Calu3 (cell line): ENCODE results near the gene ZNF266. TPM values are rescaled to one million over a fixed set of nuclear protein-coding genes. Genes with fewer than 3 reads are reported as not detected.

Experiments
- BruUV-seq: library from RNA; stranded (reverse); fragments of 400-500 nt; replicated peaks from 2 replicates; lab custom pipeline; 2021; lab: Mats Ljungman, UMichigan
- CTCF ChIA-PET: fragments of 300-600 bp; sonication (Branson Sonifier 250); formaldehyde crosslinking; loops from one replicate; lab custom pipeline; 2022; ENCODE audit warnings: antibody characterized with exemption; lab: Charles Lee
- DNase-seq: peaks from one replicate; pipeline ENCODE4 v3.0.0; 2022
- H3K27ac Mint-ChIP-seq: one replicate; pipeline ENCODE4 v1.8.0; 2022; ENCODE audit warnings: mixed read lengths; ENCODE audit not compliant: unreplicated experiment
- H3K27me3 Mint-ChIP-seq: one replicate; pipeline ENCODE4 v1.8.0; 2022; ENCODE audit warnings: mixed read lengths; ENCODE audit not compliant: unreplicated experiment
- H3K36me3 Mint-ChIP-seq: one replicate; pipeline ENCODE4 v1.8.0; 2022; ENCODE audit warnings: mild to moderate bottlenecking, moderate library complexity, mixed read lengths; ENCODE audit not compliant: insufficient read depth, unreplicated experiment
- H3K4me1 Mint-ChIP-seq: one replicate; pipeline ENCODE4 v1.8.0; 2022; ENCODE audit warnings: mild to moderate bottlenecking, low read depth, mixed read lengths; ENCODE audit not compliant: unreplicated experiment
- H3K4me3 Mint-ChIP-seq: one replicate; pipeline ENCODE4 v1.8.0; 2022; ENCODE audit warnings: mild to moderate bottlenecking, low read depth, moderate library complexity, mixed read lengths; ENCODE audit not compliant: unreplicated experiment
- H3K9me3 Mint-ChIP-seq: one replicate; pipeline ENCODE4 v1.8.0; 2022; ENCODE audit warnings: low read depth, mixed read lengths; ENCODE audit not compliant: unreplicated experiment
- CTCF ChIP-seq: fragments of 200-600 bp; IDR thresholded peaks from one replicate; pipeline ENCODE4 v1.8.0; 2022; ENCODE audit warnings: antibody characterized with exemption; ENCODE audit not compliant: unreplicated experiment
- intact Hi-C: fragments of 100-400 bp; cut with micrococcal nuclease; formaldehyde crosslinking; loops from one replicate; pipeline ENCODE4 v1.10.0; 2022; ENCODE audit not compliant: unreplicated experiment
- total RNA-seq: library from RNA; stranded (reverse); gene quantifications from 2 replicates; pipeline ENCODE4 v1.2.3, GENCODE V29; 2022

The ZNF266 gene
- total RNA-seq, 1 experiment from 2014 or later: 13.1 TPM

DNA sequence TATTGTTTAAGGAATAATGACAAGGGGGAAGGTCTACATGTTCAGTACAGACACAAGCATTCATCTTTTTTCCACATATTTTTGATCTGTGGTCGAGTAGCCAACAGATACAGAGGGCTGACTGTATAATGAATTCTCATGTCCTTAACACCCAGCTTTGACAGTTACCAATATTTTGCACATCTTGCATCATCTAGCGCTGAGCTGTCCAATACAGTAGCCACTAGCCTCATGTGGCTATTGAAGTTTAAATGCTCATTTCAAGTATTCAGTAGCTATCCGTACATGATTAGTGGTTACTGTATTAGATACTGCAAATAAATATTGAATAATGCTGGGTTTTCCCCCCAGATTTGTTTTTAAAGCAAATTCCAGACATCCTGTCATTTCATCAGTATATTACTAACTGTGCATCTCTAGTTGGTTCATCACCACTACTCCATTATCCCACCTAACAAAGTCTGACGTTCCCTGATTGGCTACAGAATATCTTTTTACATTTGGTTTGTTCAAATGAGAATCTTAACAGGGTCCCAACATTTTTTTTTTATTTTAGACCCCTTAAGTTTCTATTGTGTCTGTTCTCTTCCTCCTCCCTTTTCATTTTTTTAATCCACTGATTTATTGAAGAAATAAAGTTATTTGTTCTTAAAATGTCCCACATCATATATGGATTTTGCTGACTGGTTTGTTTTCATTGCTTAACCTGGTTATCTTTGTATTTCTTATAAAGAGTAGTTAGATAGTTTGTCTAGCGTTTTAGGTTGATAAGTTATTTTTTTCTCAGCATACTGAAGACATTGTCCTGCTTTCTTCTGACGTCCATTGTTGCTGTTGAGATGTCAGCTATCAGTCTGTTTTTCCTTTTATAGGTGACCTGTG is 64.4 kb downstream of the ZNF266 start:
- no peaks in the 10 kb centered on the region for H3K27me3 Mint-ChIP-seq
- no peaks in the 10 kb centered on the region for H3K4me1 Mint-ChIP-seq
- peaks cover 22% of the 10 kb centered on the region for H3K9me3 Mint-ChIP-seq
- H3K27ac Mint-ChIP-seq: no peak overlapping the region
- BruUV-seq: no TSS peak
- CTCF ChIA-PET: no interaction called here
- TF ChIP-seq CTCF: no peak
- no peaks in the 10 kb centered on the region for H3K36me3 Mint-ChIP-seq
- H3K4me3 Mint-ChIP-seq: no peak overlapping the region
- intact Hi-C loops: no loop called here
- no peak for DNase-seq

DNA sequence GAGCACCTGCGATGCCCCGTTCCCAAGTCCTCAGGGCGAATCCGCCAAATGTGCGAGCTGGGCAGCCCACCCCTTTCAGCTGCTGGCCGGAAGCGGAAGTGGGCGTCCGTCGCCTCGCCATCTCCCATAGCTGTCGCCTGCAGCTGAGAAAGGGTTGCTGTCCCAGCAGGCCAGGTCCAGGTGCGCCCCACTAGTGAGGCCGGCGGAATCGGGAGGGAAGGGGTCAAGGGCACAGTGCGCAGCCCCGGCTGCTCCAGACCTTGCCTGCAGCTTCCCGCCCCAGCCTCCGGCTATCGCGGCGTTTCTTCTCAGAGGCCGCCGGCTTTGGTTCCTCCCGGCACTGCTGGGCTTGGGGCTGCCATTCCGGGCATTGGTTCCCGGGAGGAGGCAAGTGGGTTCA is 72.5 kb downstream of the ZNF266 start, which contains the start of gene ZNF177:
ZNF177 (plus strand) TSS at position 109 of the 400 bp plus-strand sequence. CDS start 15,299 bp downstream, outside the sequence.
- Mint-ChIP-seq H3K27me3 (no peaks in the 10 kb centered on the region), H3K36me3 (no peaks in the 10 kb centered on the region), H3K27ac (no peak within 1 kb of the TSS), H3K4me3 (no peak within 1 kb of the TSS), H3K9me3 (peaks cover 17% of the 10 kb centered on the region), H3K4me1 (no peaks in the 10 kb centered on the region)
- CTCF ChIA-PET: no interaction called here
- no peak for TF ChIP-seq CTCF
- no TSS peak for BruUV-seq
- intact Hi-C loops: no loop called here
- no peak for DNase-seq

Other genes with a start within 250 kb of the ZNF266 start
- gene OR7D4, start 216.0 kb downstream of the ZNF266 start, total RNA-seq: not detected in 2 replicates
- gene OR7E24, start 184.6 kb downstream of the ZNF266 start, total RNA-seq: not detected in 2 replicates
- 2.9 and 3.2 TPM in 2 replicates for gene ZNF699, start 125.7 kb downstream of the ZNF266 start, total RNA-seq
- 7.5 and 10.4 TPM in 2 replicates for gene ZNF559, start 111.4 kb downstream of the ZNF266 start, total RNA-seq
- gene ZNF177, start 72.6 kb downstream of the ZNF266 start, total RNA-seq: 2.2 and 2.5 TPM in 2 replicates
- not detected in 2 replicates for gene ZNF560, start 63.0 kb upstream of the ZNF266 start, total RNA-seq
- gene ZNF426, start 103.1 kb upstream of the ZNF266 start, total RNA-seq: 7.8 and 9.4 TPM in 2 replicates
- 61.1 and 66.2 TPM in 2 replicates for gene ZNF121, start 148.9 kb upstream of the ZNF266 start, total RNA-seq
- gene ZNF561, start 185.7 kb upstream of the ZNF266 start, total RNA-seq: 26.0 and 27.3 TPM in 2 replicates
- 31.8 and 35.2 TPM in 2 replicates for gene ZNF562, start 239.5 kb upstream of the ZNF266 start, total RNA-seq